OCI-LY3 (cell line): ENCODE data around the gene CHRM2.

ENCODE experiments used
- H2AFZ ChIP-seq: fragments of 200-600, 300-600 bp; shearing (Covaris generic); 2 replicates; pipeline ENCODE4 v1.6.0; 2014; ENCODE audit warnings: antibody characterized with exemption, low read depth, low read length
- H3K27ac ChIP-seq: fragments of 200-600, 300-600 bp; sonication (generic); 2 replicates; pipeline ENCODE4 v1.5.1; 2014; ENCODE audit warnings: mild to moderate bottlenecking, low read length, moderate library complexity, mixed read lengths
- H3K27me3 ChIP-seq: fragments of 200-600, 300-600 bp; sonication (generic); 2 replicates; pipeline ENCODE4 v1.6.1; 2014; ENCODE audit warnings: low read depth, low read length, mixed read lengths
- H3K36me3 ChIP-seq: fragments of 200-600, 300-600 bp; sonication (generic); replicated peaks from 2 replicates; pipeline ENCODE3; 2014; ENCODE audit warnings: low read depth, low read length, mixed read lengths
- H3K4me1 ChIP-seq: fragments of 300-600, 200-600 bp; sonication (generic); 2 replicates; pipeline ENCODE4 v1.6.1; 2014; ENCODE audit warnings: low read length, mixed read lengths
- H3K4me2 ChIP-seq: fragments of 200-600, 300-600 bp; sonication (generic); 2 replicates; pipeline ENCODE4 v1.6.1; 2014; ENCODE audit warnings: low read length, mixed read lengths
- H3K4me3 ChIP-seq: fragments of 300-600, 200-600 bp; sonication (generic); 2 replicates; pipeline ENCODE4 v1.5.1; 2014; ENCODE audit warnings: antibody characterized with exemption, mild to moderate bottlenecking, low read length, moderate library complexity
- H3K79me2 ChIP-seq: fragments of 300-600, 200-600 bp; shearing (Covaris generic); 2 replicates; pipeline ENCODE4 v1.6.1; 2014; ENCODE audit warnings: mild to moderate bottlenecking, low read length, mixed read lengths
- H3K9ac ChIP-seq: fragments of 300-600, 200-600 bp; shearing (Covaris generic); 2 replicates; pipeline ENCODE4 v1.6.0; 2014; ENCODE audit warnings: mild to moderate bottlenecking, low read length, moderate library complexity
- H3K9me3 ChIP-seq: fragments of 200-600, 300-600 bp; shearing (Covaris generic); 2 replicates; pipeline ENCODE4 v1.6.1; 2014; ENCODE audit warnings: low read length, mixed read lengths; ENCODE audit not compliant: insufficient read depth
- H4K20me1 ChIP-seq: fragments of 200-600, 300-600 bp; sonication (generic); 2 replicates; pipeline ENCODE4 v1.6.1; 2016; ENCODE audit warnings: low read length, mixed read lengths; ENCODE audit not compliant: insufficient read depth
- CTCF ChIP-seq: fragments of 200-600, 300-600 bp; sonication (generic); IDR thresholded peaks from 2 replicates; pipeline ENCODE4 v1.5.1; 2014; ENCODE audit warnings: antibody characterized with exemption, low read length, low read depth
- EZH2phosphoT487 ChIP-seq: fragments of 200-600 bp; shearing (Covaris generic); IDR thresholded peaks from 2 replicates; pipeline ENCODE4 v1.6.1; 2018; ENCODE audit warnings: antibody characterized with exemption, mixed run types, low read depth

CHRM2 gene

GRCh38 chr7:136874393-136875032 lies 6.1 kb downstream of the CHRM2 start:
- Histone ChIP-seq H3K9ac (no peak overlapping the region), H4K20me1 (no peaks in the 10 kb centered on the region), H3K4me2 (no peak overlapping the region), H3K9me3 (no peaks in the 10 kb centered on the region), H2AFZ (no peak overlapping the region), H3K4me3 (no peak overlapping the region), H3K27me3 (no peaks in the 10 kb centered on the region), H3K36me3 (no peaks in the 10 kb centered on the region), H3K79me2 (no peaks in the 10 kb centered on the region), H3K27ac (no peak overlapping the region), H3K4me1 (no peaks in the 10 kb centered on the region)
- no peak for TF ChIP-seq EZH2phosphoT487
- peak; percentile 50 for TF ChIP-seq CTCF

GRCh38 chr7:136877509-136877908 lies 9.1 kb downstream of the CHRM2 start:
- Histone ChIP-seq H3K36me3 (no peaks in the 10 kb centered on the region), H3K9ac (no peak overlapping the region), H3K4me3 (no peak overlapping the region), H4K20me1 (no peaks in the 10 kb centered on the region), H3K79me2 (no peaks in the 10 kb centered on the region), H3K4me2 (no peak overlapping the region), H2AFZ (no peak overlapping the region), H3K9me3 (no peaks in the 10 kb centered on the region), H3K27me3 (no peaks in the 10 kb centered on the region), H3K27ac (no peak overlapping the region), H3K4me1 (no peaks in the 10 kb centered on the region)
- no peak for TF ChIP-seq EZH2phosphoT487

GRCh38 chr7:136877990-136878389 lies 9.5 kb downstream of the CHRM2 start:
- Histone ChIP-seq H3K9me3 (no peaks in the 10 kb centered on the region), H3K27me3 (no peaks in the 10 kb centered on the region), H2AFZ (no peak overlapping the region), H3K4me2 (no peak overlapping the region), H3K4me3 (no peak overlapping the region), H3K36me3 (no peaks in the 10 kb centered on the region), H3K4me1 (no peaks in the 10 kb centered on the region), H3K79me2 (no peaks in the 10 kb centered on the region), H4K20me1 (no peaks in the 10 kb centered on the region), H3K27ac (no peak overlapping the region), H3K9ac (no peak overlapping the region)
- TF ChIP-seq EZH2phosphoT487, result no peak
- no peak for TF ChIP-seq CTCF

- H3K27me3 ChIP-seq, result no peaks in the 10 kb centered on the region
- TF ChIP-seq CTCF (no peak), EZH2phosphoT487 (no peak)
Observed at GRCh38 chr7:136878878-136879277, 10.4 kb downstream of the CHRM2 start.

More at GRCh38 chr7:136878878-136879277, 10.4 kb downstream of the CHRM2 start:
- H4K20me1 ChIP-seq, result no peaks in the 10 kb centered on the region
- no peak overlapping the region for H2AFZ ChIP-seq
- H3K9ac ChIP-seq, result no peak overlapping the region
- H3K79me2 ChIP-seq, result no peaks in the 10 kb centered on the region
- H3K9me3 ChIP-seq, result no peaks in the 10 kb centered on the region
- no peak overlapping the region for H3K4me3 ChIP-seq
- H3K4me1 ChIP-seq, result no peaks in the 10 kb centered on the region
- no peak overlapping the region for H3K4me2 ChIP-seq
- H3K36me3 ChIP-seq, result no peaks in the 10 kb centered on the region
- no peak overlapping the region for H3K27ac ChIP-seq
